GM12878 (cell line): ENCODE data around the gene DCDC1.

Experiments
- CBX5 ChIP-seq: sonication (generic); IDR thresholded peaks from 2 replicates; pipeline ENCODE4 v1.6.1; 2016; ENCODE audit warnings: low read depth, moderate library complexity, mild to moderate bottlenecking, inconsistent platforms
- MAX ChIP-seq: IDR thresholded peaks from 2 replicates; pipeline ENCODE4 v1.6.1; 2012; ENCODE audit warnings: low read depth, low read length, improper control_type of control experiment
- NFIC ChIP-seq: IDR thresholded peaks from 2 replicates; pipeline ENCODE4 v1.6.1; 2012; ENCODE audit warnings: low read depth, mild to moderate bottlenecking, inconsistent platforms, low read length, moderate library complexity
- POLR2AphosphoS2 ChIP-seq: IDR thresholded peaks from 2 replicates; pipeline ENCODE4 v1.6.1; 2011; ENCODE audit warnings: low read depth, mild to moderate bottlenecking, low read length, improper control_type of control experiment, moderate library complexity
- ZNF24 ChIP-seq: fragments of 450-650 bp; IDR thresholded peaks from 2 replicates; pipeline ENCODE4 v1.6.1; 2017; ENCODE audit warnings: antibody characterized with exemption, mild to moderate bottlenecking
- TF ChIP-seq, protein P1 (sequence below): IDR thresholded peaks from 2 replicates; pipeline ENCODE4 v1.6.1; 2011; ENCODE audit warnings: mild to moderate bottlenecking, low read depth, low read length, moderate library complexity; ENCODE audit not compliant: insufficient replicate concordance

GRCh38 chr11:30814737-30815136, 554.8 kb downstream of the DCDC1 start:
- TF ChIP-seq NFIC (no peak), POLR2AphosphoS2 (no peak), ZNF24 (no peak), CBX5 (no peak), MAX (no peak)
- TF ChIP-seq, protein P1, sequence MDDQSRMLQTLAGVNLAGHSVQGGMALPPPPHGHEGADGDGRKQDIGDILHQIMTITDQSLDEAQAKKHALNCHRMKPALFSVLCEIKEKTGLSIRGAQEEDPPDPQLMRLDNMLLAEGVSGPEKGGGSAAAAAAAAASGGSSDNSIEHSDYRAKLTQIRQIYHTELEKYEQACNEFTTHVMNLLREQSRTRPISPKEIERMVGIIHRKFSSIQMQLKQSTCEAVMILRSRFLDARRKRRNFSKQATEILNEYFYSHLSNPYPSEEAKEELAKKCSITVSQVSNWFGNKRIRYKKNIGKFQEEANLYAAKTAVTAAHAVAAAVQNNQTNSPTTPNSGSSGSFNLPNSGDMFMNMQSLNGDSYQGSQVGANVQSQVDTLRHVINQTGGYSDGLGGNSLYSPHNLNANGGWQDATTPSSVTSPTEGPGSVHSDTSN: no peak
